Astrocyte (in vitro differentiated cells and primary cell): Measurements from ENCODE around the gene C19orf47. TPM values are rescaled to one million over a fixed set of nuclear protein-coding genes. Genes with fewer than 3 reads are reported as not detected.

Experiments
- DNase-seq: peaks from one replicate; pipeline ENCODE4 v3.0.0-alpha.2; 2010; ENCODE audit warnings: low read depth
- FAIRE-seq: peaks from 2 replicates; lab custom pipeline; 2011; peaks lifted over from hg19 to GRCh38; lab: Jason Lieb, UNC
- H2AFZ ChIP-seq: 2 replicates; pipeline ENCODE4 v1.6.0; 2012; ENCODE audit warnings: low read depth, low read length, inconsistent platforms
- H3K27ac ChIP-seq: 2 replicates; pipeline ENCODE4 v1.5.1; 2011; ENCODE audit warnings: low read depth, low read length, inconsistent platforms
- H3K27me3 ChIP-seq: 2 replicates; pipeline ENCODE4 v1.6.0; 2011; ENCODE audit warnings: low read length, inconsistent platforms; ENCODE audit not compliant: insufficient read depth
- H3K36me3 ChIP-seq: 2 replicates; pipeline ENCODE4 v1.5.1; 2011; ENCODE audit warnings: low read length, inconsistent platforms; ENCODE audit not compliant: insufficient read depth
- H3K4me1 ChIP-seq: 2 replicates; pipeline ENCODE4 v1.5.1; 2011; ENCODE audit warnings: low read length, inconsistent platforms; ENCODE audit not compliant: insufficient read depth
- H3K4me2 ChIP-seq: 2 replicates; pipeline ENCODE4 v1.6.0; 2012; ENCODE audit warnings: low read length, inconsistent platforms
- H3K4me3 ChIP-seq: 2 replicates; pipeline ENCODE4 v1.5.1; 2011; ENCODE audit warnings: low read depth, mild to moderate bottlenecking, low read length, inconsistent platforms; ENCODE audit not compliant: insufficient read depth
- H3K79me2 ChIP-seq: 2 replicates; pipeline ENCODE4 v1.6.0; 2012; ENCODE audit warnings: mild to moderate bottlenecking, low read length, inconsistent platforms; ENCODE audit not compliant: insufficient read depth
- H3K9ac ChIP-seq: 2 replicates; pipeline ENCODE4 v1.6.0; 2012; ENCODE audit warnings: mild to moderate bottlenecking, low read length, inconsistent platforms
- H3K9me3 ChIP-seq: 2 replicates; pipeline ENCODE4 v1.5.1; 2012; ENCODE audit warnings: low read depth, mild to moderate bottlenecking, low read length, inconsistent platforms; ENCODE audit not compliant: insufficient read depth
- H4K20me1 ChIP-seq: 2 replicates; pipeline ENCODE4 v1.6.0; 2012; ENCODE audit warnings: low read length, inconsistent platforms; ENCODE audit not compliant: insufficient read depth
- H3K27ac Mint-ChIP-seq: one replicate; pipeline ENCODE4 v1.8.0; 2021; ENCODE audit warnings: mild to moderate bottlenecking, mixed read lengths; ENCODE audit not compliant: unreplicated experiment
- H3K27me3 Mint-ChIP-seq: one replicate; pipeline ENCODE4 v1.8.0; 2021; ENCODE audit warnings: low read depth, mixed read lengths; ENCODE audit not compliant: unreplicated experiment
- H3K36me3 Mint-ChIP-seq: one replicate; pipeline ENCODE4 v1.8.0; 2021; ENCODE audit warnings: low read depth, mixed read lengths; ENCODE audit not compliant: unreplicated experiment
- H3K4me1 Mint-ChIP-seq: one replicate; pipeline ENCODE4 v1.8.0; 2021; ENCODE audit warnings: low read depth, mixed read lengths; ENCODE audit not compliant: unreplicated experiment
- H3K4me3 Mint-ChIP-seq: one replicate; pipeline ENCODE4 v1.8.0; 2021; ENCODE audit warnings: mild to moderate bottlenecking, moderate library complexity, mixed read lengths; ENCODE audit not compliant: unreplicated experiment
- H3K9me3 Mint-ChIP-seq: one replicate; pipeline ENCODE4 v1.8.0; 2021; ENCODE audit warnings: mild to moderate bottlenecking, mixed read lengths; ENCODE audit not compliant: unreplicated experiment
- EZH2 ChIP-seq: IDR thresholded peaks from 2 replicates; pipeline ENCODE4 v1.6.1; 2012; ENCODE audit warnings: mild to moderate bottlenecking, low read length, inconsistent platforms; ENCODE audit not compliant: insufficient read depth
- total RNA-seq: library from RNA; stranded (reverse); gene quantifications from 2 replicates; pipeline ENCODE4 v1.2.1, GENCODE V29; 2021
- TF ChIP-seq, protein P1 (sequence below): IDR thresholded peaks from 2 replicates; pipeline ENCODE4 v1.5.1; 2011; ENCODE audit warnings: low read depth, mild to moderate bottlenecking, inconsistent platforms, low read length, moderate library complexity; ENCODE audit not compliant: insufficient read depth

The C19orf47 gene
- total RNA-seq, 1 donor from 2014 or later = 20.6 TPM

DNA sequence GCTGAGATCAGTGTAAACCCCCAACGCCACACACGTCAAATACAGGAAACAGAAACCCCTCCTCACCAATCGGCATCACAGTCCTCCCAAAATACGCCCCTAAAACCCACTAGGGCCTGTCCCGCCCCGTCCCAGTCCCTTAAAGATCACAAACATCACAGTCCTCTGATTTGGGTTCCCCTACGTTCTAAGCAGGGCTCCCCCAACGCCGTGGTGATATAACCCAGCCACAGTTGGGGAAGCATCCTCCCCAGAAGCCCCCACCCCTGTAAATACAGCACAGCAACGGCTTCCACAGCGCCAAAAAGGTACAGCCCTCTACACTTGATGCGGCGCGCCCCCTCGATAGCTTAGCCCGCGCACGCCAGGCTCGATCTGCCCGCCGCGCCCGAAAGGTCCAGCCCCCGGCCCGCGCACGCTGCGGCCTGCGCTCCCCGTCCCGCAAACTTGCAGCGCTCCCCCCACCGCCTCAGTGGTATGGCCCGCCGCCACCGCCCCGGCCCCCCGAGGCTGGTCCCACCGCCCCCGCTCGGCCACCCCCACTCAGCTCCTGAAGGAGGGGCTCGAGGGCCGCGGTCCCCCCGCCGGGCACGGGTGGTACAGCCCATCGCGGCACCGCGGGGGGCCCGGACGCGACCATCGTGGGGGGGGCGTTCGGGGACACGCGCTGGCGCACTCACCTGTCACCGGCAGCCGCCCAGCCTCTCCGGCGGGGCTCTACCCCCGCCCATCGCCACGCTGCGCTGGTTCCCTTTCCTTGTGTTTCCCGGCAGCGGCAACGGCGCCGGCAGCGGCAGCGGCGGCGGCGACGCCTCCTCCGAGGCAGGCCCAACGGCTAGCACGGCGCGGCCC, 63.5 kb downstream of the C19orf47 start, which contains the start of gene AKT2:
AKT2 (minus strand) TSS at position 845 of the 852 bp plus-strand sequence. CDS start 20,078 bp downstream, outside the sequence.
- H3K4me3 ChIP-seq = peak within 1 kb of the TSS; percentile 93
- no peaks in the 10 kb centered on the region for H3K27me3 Mint-ChIP-seq

GRCh38 chr19:40284251-40284500, 64.0 kb downstream of the C19orf47 start:
- no peak for TF ChIP-seq EZH2
- TF ChIP-seq, protein P1, sequence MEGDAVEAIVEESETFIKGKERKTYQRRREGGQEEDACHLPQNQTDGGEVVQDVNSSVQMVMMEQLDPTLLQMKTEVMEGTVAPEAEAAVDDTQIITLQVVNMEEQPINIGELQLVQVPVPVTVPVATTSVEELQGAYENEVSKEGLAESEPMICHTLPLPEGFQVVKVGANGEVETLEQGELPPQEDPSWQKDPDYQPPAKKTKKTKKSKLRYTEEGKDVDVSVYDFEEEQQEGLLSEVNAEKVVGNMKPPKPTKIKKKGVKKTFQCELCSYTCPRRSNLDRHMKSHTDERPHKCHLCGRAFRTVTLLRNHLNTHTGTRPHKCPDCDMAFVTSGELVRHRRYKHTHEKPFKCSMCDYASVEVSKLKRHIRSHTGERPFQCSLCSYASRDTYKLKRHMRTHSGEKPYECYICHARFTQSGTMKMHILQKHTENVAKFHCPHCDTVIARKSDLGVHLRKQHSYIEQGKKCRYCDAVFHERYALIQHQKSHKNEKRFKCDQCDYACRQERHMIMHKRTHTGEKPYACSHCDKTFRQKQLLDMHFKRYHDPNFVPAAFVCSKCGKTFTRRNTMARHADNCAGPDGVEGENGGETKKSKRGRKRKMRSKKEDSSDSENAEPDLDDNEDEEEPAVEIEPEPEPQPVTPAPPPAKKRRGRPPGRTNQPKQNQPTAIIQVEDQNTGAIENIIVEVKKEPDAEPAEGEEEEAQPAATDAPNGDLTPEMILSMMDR = no peak
- Histone ChIP-seq H2AFZ (peak overlapping the region; percentile 78), H3K4me1 (peaks cover 18% of the 10 kb centered on the region), H3K79me2 (peaks cover 58% of the 10 kb centered on the region), H4K20me1 (peaks cover 50% of the 10 kb centered on the region), H3K9ac (peak overlapping the region; percentile 99), H3K36me3 (no peaks in the 10 kb centered on the region), H3K4me3 (peak overlapping the region; percentile 93), H3K4me2 (peak overlapping the region; percentile 100), H3K27ac (peak overlapping the region; percentile 89), H3K9me3 (no peaks in the 10 kb centered on the region), H3K27me3 (no peaks in the 10 kb centered on the region)
- H3K4me3 Mint-ChIP-seq = peak overlapping the region; percentile 99
- peaks cover 22% of the 10 kb centered on the region for H3K4me1 Mint-ChIP-seq
- DNase-seq (no peak), FAIRE-seq (no peak)
- H3K36me3 Mint-ChIP-seq = peaks cover 2% of the 10 kb centered on the region
- H3K27ac Mint-ChIP-seq = peak overlapping the region; percentile 94
- H3K9me3 Mint-ChIP-seq = peaks cover 2% of the 10 kb centered on the region
- H3K27me3 Mint-ChIP-seq = no peaks in the 10 kb centered on the region

More for the DNA sequence above, 63.5 kb downstream of the C19orf47 start, which contains the start of gene AKT2:
- H3K9ac ChIP-seq = peak within 1 kb of the TSS; percentile 99
- FAIRE-seq = no peak
- H2AFZ ChIP-seq = peak within 1 kb of the TSS; percentile 95
- peaks cover 2% of the 10 kb centered on the region for H3K9me3 Mint-ChIP-seq
- H3K9me3 ChIP-seq = no peaks in the 10 kb centered on the region
- H3K4me1 Mint-ChIP-seq = peaks cover 22% of the 10 kb centered on the region
- H3K4me2 ChIP-seq = peak within 1 kb of the TSS; percentile 100
- DNase-seq = peak; percentile 44
- H3K27me3 ChIP-seq = no peaks in the 10 kb centered on the region
- H3K4me1 ChIP-seq = peaks cover 18% of the 10 kb centered on the region
- H3K27ac Mint-ChIP-seq = peak within 1 kb of the TSS; percentile 100
- peaks cover 2% of the 10 kb centered on the region for H3K36me3 Mint-ChIP-seq
- TF ChIP-seq, protein P1 = no peak
- TF ChIP-seq EZH2 = no peak
- H3K79me2 ChIP-seq = peaks cover 52% of the 10 kb centered on the region
- H3K36me3 ChIP-seq = no peaks in the 10 kb centered on the region
- H4K20me1 ChIP-seq = peaks cover 44% of the 10 kb centered on the region
- peak within 1 kb of the TSS; percentile 99 for H3K4me3 Mint-ChIP-seq
- peak within 1 kb of the TSS; percentile 92 for H3K27ac ChIP-seq
